Measurements from ENCODE around the gene PRRC1. TPM values are rescaled to one million over a fixed set of nuclear protein-coding genes. Genes with fewer than 3 reads are reported as not detected.

PRRC1 gene
- polyA plus RNA-seq (2012; rRNA removed), result 26.6 and 34.2 TPM in 2 replicates
- 25.7 and 27.1 TPM in 2 replicates for polyA plus RNA-seq (2012; cell fraction: cytosol; rRNA removed)
- 19.2 and 36.9 TPM in 2 replicates for polyA plus RNA-seq (2012; cell fraction: nucleus; rRNA removed)

DNA sequence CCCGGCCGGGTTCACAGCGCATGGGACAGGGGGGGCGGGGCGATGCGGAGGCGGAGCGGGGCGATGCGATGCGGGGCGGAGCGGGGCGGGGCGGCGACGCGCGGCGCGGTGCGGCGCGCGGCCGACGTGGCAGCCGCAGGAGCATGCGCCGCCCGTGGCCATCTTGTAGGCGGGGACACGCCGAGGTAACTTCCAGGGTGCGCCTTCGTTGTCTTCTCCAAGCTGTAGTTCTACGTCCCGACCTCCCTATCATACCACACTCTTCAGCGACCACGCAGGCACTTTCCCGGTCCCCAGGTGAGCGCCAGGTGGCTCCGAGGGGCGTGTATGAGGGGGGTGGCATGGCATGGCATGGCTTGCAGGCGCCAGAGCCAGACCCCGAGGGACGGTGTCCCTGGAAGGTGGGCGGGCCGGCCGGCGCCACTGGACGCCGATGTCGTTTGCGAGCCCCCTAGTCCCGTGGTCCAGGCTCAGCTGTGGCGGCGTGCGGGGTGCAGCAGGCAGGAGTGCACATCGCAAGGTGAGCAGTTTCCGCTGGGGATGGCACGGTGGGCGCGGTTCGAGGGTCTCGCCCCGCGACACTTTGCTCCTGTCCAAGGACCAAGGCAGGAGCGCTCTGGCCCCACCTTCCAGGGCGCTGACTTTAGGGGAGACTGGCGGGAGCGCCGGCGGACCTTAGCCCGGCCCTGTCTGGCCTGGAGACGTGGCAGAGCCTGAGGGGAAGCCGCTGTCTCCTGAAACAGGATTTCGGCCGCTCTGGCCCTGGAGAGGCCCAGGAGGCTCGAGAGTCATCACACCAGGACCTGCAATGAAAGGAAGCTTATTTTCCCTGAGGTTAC is at the start of gene PRRC1:
Gene PRRC1, plus strand, starts transcription at position 161 of the 839 bp plus-strand sequence. CDS start 5,840 bp downstream, outside the sequence.
- peak; percentile 94 for DNase-seq
- Histone ChIP-seq H3K4me3 (ENCODE audit: low read depth in 2 of 2, low read length in 1 of 2) (peak within 1 kb of the TSS; percentile 86 to 97), H4K20me1 (ENCODE audit: insufficient read depth) (peaks cover 37% of the 10 kb centered on the region), H3K9me2 (no peaks in the 10 kb centered on the region), H3F3A (replicated peaks; ENCODE audit: insufficient read depth) (no peaks in the 10 kb centered on the region), H3K9me3 (no peaks in the 10 kb centered on the region), H3K27ac (ENCODE audit: low read depth in 2 of 2, low read length in 1 of 2) (peak within 1 kb of the TSS; percentile 88 to 89), H3K36me3 (replicated peaks in 1 of 2; ENCODE audit: control insufficient read depth in 1 of 2, insufficient read depth in 2 of 2, low read length in 1 of 2) (peaks cover 16 to 37% of the 10 kb centered on the region in 2 experiments), H3K27me3 (ENCODE audit: insufficient read depth) (no peaks in the 10 kb centered on the region), H3K4me1 (ENCODE audit: control insufficient read depth in 1 of 2, insufficient read depth in 2 of 2, low read depth in 1 of 2, low read length in 1 of 2) (peaks cover 4 to 9% of the 10 kb centered on the region in 2 experiments; a peak in 3 of 4 replicates), H3K4me2 (peak within 1 kb of the TSS; percentile 94), H2AFZ (ENCODE audit: low read depth) (peak within 1 kb of the TSS; percentile 85), H3K9ac (peak within 1 kb of the TSS; percentile 92), H3K79me2 (ENCODE audit: insufficient read depth) (peaks cover 51% of the 10 kb centered on the region)
- WGBS (ENCODE audit: low lambda C conversion rate), result 4% methylated on average over 4 of the region's 80 CpGs
- TF ChIP-seq YY1 (IDR thresholded peaks at IDR 0.05; ENCODE audit: low read depth), result peak; percentile 79
- TF ChIP-seq EZH2phosphoT487 (IDR thresholded peaks at IDR 0.05; ENCODE audit: borderline replicate concordance, low read depth), result no peak
- TF ChIP-seq POLR2AphosphoS5 (IDR thresholded peaks at IDR 0.05; ENCODE audit: low read depth, low read length), result peak; percentile 84
- TF ChIP-seq FOXJ3 (CRISPR knock-in tag; IDR thresholded peaks at IDR 0.05), result no peak
- peak; percentile 80 for TF ChIP-seq NRF1 (IDR thresholded peaks at IDR 0.05; ENCODE audit: low read depth, low read length)
- TF ChIP-seq MXI1 (IDR thresholded peaks at IDR 0.05; ENCODE audit: low read depth, low read length), result peak; percentile 62; the same call in 1 of the 2 replicates
- TF ChIP-seq, protein P1, sequence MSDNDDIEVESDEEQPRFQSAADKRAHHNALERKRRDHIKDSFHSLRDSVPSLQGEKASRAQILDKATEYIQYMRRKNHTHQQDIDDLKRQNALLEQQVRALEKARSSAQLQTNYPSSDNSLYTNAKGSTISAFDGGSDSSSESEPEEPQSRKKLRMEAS (IDR thresholded peaks at IDR 0.05; ENCODE audit: low read depth), result peak; percentile 12
- TF ChIP-seq TAF1 (IDR thresholded peaks at IDR 0.05; ENCODE audit: borderline replicate concordance, low read depth, low read length), result peak; percentile 45
- POLR2A ChIA-PET, result interaction anchor here (0.6 to 1.2 kb wide), 4 partner anchors 9 to 740 kb away, joined by 3 to 5 read pairs (median 4); no protein-coding TSS in a partner anchor
- CTCF ChIA-PET, result interaction anchor here (1.1 to 2.1 kb wide), 3 partner anchors 20 to 228 kb away, joined by 3 to 10 read pairs (median 3); no protein-coding TSS in a partner anchor

DNA sequence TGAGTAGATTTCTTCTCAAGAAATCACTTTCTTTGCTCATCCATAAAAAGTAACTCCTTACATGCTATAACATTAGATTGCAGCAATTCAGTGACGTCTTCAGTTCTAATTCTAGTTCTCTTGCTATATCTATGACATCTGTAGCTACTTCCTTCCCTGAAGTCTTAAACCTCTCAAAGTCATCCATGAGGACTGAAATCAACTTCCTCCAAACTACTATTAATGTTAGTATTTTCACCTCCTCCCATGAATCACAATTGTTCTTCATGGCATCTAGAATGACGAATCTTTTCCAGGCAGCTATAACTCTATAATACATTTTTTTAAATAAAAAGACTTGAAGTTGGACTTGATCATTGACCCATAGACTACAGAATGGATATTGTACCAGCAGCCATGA is 46.2 kb upstream of the PRRC1 start:
- Histone ChIP-seq H4K20me1 (ENCODE audit: insufficient read depth) (no peaks in the 10 kb centered on the region), H3K4me2 (no peak overlapping the region), H3K36me3 (replicated peaks in 1 of 2; ENCODE audit: control insufficient read depth in 1 of 2, insufficient read depth in 2 of 2, low read length in 1 of 2) (no peaks in the 10 kb centered on the region), H2AFZ (ENCODE audit: low read depth) (no peak overlapping the region), H3K27me3 (ENCODE audit: insufficient read depth) (no peaks in the 10 kb centered on the region), H3K4me1 (ENCODE audit: control insufficient read depth in 1 of 2, insufficient read depth in 2 of 2, low read depth in 1 of 2, low read length in 1 of 2) (no peaks in the 10 kb centered on the region), H3F3A (replicated peaks; ENCODE audit: insufficient read depth) (no peaks in the 10 kb centered on the region), H3K4me3 (ENCODE audit: low read depth in 2 of 2, low read length in 1 of 2) (no peak overlapping the region), H3K9me2 (no peaks in the 10 kb centered on the region), H3K27ac (ENCODE audit: low read depth in 2 of 2, low read length in 1 of 2) (no peak overlapping the region), H3K79me2 (ENCODE audit: insufficient read depth) (no peaks in the 10 kb centered on the region), H3K9ac (no peak overlapping the region), H3K9me3 (no peaks in the 10 kb centered on the region)
- ChIA-PET POLR2A (no interaction called here), CTCF (interaction anchor here (1.4 to 2.5 kb wide), 3 partner anchors 22 to 28 kb away, joined by 3 to 16 read pairs (median 3); no protein-coding TSS in a partner anchor)
- 67% methylated on average over 2 of the region's 2 CpGs for WGBS (ENCODE audit: low lambda C conversion rate)
- DNase-seq, result no peak
- TF ChIP-seq EZH2phosphoT487 (IDR thresholded peaks at IDR 0.05; ENCODE audit: borderline replicate concordance, low read depth), result no peak
- TF ChIP-seq, protein P2, sequence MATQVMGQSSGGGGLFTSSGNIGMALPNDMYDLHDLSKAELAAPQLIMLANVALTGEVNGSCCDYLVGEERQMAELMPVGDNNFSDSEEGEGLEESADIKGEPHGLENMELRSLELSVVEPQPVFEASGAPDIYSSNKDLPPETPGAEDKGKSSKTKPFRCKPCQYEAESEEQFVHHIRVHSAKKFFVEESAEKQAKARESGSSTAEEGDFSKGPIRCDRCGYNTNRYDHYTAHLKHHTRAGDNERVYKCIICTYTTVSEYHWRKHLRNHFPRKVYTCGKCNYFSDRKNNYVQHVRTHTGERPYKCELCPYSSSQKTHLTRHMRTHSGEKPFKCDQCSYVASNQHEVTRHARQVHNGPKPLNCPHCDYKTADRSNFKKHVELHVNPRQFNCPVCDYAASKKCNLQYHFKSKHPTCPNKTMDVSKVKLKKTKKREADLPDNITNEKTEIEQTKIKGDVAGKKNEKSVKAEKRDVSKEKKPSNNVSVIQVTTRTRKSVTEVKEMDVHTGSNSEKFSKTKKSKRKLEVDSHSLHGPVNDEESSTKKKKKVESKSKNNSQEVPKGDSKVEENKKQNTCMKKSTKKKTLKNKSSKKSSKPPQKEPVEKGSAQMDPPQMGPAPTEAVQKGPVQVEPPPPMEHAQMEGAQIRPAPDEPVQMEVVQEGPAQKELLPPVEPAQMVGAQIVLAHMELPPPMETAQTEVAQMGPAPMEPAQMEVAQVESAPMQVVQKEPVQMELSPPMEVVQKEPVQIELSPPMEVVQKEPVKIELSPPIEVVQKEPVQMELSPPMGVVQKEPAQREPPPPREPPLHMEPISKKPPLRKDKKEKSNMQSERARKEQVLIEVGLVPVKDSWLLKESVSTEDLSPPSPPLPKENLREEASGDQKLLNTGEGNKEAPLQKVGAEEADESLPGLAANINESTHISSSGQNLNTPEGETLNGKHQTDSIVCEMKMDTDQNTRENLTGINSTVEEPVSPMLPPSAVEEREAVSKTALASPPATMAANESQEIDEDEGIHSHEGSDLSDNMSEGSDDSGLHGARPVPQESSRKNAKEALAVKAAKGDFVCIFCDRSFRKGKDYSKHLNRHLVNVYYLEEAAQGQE (IDR thresholded peaks at IDR 0.05; ENCODE audit: low read depth, low read length), result no peak
- no peak for TF ChIP-seq TAF1 (IDR thresholded peaks at IDR 0.05; ENCODE audit: borderline replicate concordance, low read depth, low read length)
- no peak for TF ChIP-seq POLR2AphosphoS5 (IDR thresholded peaks at IDR 0.05; ENCODE audit: low read depth, low read length)
- TF ChIP-seq, protein P3, sequence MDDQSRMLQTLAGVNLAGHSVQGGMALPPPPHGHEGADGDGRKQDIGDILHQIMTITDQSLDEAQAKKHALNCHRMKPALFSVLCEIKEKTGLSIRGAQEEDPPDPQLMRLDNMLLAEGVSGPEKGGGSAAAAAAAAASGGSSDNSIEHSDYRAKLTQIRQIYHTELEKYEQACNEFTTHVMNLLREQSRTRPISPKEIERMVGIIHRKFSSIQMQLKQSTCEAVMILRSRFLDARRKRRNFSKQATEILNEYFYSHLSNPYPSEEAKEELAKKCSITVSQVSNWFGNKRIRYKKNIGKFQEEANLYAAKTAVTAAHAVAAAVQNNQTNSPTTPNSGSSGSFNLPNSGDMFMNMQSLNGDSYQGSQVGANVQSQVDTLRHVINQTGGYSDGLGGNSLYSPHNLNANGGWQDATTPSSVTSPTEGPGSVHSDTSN (IDR thresholded peaks at IDR 0.05), result no peak
- TF ChIP-seq, protein P4, sequence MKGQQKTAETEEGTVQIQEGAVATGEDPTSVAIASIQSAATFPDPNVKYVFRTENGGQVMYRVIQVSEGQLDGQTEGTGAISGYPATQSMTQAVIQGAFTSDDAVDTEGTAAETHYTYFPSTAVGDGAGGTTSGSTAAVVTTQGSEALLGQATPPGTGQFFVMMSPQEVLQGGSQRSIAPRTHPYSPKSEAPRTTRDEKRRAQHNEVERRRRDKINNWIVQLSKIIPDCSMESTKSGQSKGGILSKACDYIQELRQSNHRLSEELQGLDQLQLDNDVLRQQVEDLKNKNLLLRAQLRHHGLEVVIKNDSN (IDR thresholded peaks at IDR 0.05; ENCODE audit: borderline replicate concordance, low read depth), result no peak
- TF ChIP-seq MEF2A (IDR thresholded peaks at IDR 0.05; ENCODE audit: borderline replicate concordance, low read depth), result no peak
- TF ChIP-seq, protein P1 (IDR thresholded peaks at IDR 0.05; ENCODE audit: low read depth), result no peak
- no peak for TF ChIP-seq FOSL2 (IDR thresholded peaks at IDR 0.05; ENCODE audit: borderline replicate concordance, low read depth)
- TF ChIP-seq, protein P5, sequence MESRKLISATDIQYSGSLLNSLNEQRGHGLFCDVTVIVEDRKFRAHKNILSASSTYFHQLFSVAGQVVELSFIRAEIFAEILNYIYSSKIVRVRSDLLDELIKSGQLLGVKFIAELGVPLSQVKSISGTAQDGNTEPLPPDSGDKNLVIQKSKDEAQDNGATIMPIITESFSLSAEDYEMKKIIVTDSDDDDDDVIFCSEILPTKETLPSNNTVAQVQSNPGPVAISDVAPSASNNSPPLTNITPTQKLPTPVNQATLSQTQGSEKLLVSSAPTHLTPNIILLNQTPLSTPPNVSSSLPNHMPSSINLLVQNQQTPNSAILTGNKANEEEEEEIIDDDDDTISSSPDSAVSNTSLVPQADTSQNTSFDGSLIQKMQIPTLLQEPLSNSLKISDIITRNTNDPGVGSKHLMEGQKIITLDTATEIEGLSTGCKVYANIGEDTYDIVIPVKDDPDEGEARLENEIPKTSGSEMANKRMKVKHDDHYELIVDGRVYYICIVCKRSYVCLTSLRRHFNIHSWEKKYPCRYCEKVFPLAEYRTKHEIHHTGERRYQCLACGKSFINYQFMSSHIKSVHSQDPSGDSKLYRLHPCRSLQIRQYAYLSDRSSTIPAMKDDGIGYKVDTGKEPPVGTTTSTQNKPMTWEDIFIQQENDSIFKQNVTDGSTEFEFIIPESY (IDR thresholded peaks at IDR 0.05; ENCODE audit: borderline replicate concordance, low read depth), result no peak
- TF ChIP-seq SMC3 (IDR thresholded peaks at IDR 0.05; ENCODE audit: low read depth, low read length), result no peak
- no peak for TF ChIP-seq FOXJ3 (CRISPR knock-in tag; IDR thresholded peaks at IDR 0.05)

Measured in SK-N-SH (cell line).